GM18505 (cell line): ENCODE data around the gene ALDOA.
"Not testable (repeated sequence)": the region's sequence is repeated elsewhere in the genome, so short reads cannot be mapped to it uniquely, and the experiment has no call there.

Experiments
- ATAC-seq: cut with Tn5 transposase; IDR thresholded peaks from one replicate; pipeline ENCODE4 v1.9.1; 2021; ENCODE audit not compliant: unreplicated experiment
- POLR2A ChIP-seq: IDR thresholded peaks from 4 replicates; pipeline ENCODE4 v1.6.1; 2011; ENCODE audit warnings: borderline replicate concordance; ENCODE audit not compliant: insufficient read depth, insufficient read length; ENCODE audit errors: extremely low read depth

Gene ALDOA

DNA sequence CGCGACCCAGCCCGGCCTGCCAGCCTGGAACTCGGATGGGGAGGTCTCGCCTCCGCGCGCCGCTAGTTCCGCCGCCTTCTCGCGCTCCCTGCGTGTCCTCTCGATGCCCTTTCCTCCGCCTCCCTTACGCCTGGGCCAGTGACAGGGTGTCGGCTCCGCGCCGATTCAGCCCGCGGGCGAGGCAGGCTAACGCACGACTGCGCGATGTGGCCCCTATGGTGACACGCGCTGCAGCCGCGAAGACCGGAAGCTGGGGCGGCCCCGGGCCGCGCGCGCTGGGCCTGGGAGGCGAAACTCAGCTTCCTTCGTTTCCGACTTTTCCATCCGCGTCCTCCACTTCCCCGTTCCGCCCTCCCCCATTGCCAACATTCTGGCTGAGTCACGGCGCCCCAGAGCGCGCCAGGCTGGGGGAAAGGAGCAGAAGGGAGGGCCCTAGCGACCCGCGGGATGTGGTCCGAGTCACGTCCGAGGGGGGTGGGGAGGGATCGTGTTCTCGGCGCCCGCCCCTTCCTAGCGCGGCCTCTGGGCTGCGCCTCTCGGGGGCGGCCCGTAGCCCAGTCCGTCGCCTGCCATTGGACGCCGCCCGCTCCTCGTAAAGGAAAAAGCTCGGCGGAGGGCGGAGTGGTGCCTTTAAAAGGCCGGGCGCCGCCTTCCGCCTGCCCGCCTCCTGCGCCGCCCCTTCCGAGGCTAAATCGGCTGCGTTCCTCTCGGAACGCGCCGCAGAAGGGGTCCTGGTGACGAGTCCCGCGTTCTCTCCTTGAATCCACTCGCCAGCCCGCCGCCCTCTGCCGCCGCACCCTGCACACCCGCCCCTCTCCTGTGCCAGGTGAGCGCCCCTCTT lies at the start of gene ALDOA:
ALDOA (plus strand) TSS at position 659 of the 841 bp plus-strand sequence. CDS start 1,138 bp downstream, outside the sequence.
- ATAC-seq, result peak; percentile 74
- TF ChIP-seq POLR2A, result peak; percentile 94

DNA sequence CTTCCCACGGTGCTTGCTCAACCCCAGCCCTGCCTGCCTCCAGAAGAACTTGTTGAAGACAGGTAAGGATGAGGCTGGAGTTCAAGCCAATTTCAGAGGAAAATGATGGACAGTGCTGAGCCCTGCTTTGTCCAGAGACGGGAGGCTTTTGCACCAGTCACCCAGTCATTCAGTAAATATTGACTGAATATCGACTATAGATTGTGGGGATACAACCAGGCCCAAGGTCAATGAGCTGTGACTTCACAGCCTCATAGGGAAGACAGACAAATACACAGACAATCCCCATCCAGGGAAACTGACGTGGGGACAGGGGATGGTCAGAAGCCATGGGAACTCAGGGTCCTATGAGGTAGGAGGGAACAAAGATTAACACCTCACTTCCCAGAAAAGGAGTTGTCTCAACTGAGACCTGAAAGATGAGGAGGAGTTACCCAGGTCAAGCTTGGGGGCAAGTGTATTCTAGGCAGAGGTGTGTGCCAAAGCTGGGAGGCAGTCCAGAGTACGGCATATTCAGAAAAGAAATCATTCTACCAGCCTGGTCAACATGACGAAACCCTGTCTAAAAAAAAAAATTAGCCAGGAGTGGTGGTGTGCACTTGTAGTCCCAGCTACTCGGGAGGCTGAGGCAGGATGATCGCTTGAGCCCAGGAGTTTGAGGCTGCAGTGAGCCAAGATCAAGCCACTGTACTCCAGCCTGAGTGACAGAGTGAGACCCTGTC lies 48.8 kb upstream of the ALDOA start:
- ATAC-seq, result no peak
- TF ChIP-seq POLR2A, result no peak

DNA sequence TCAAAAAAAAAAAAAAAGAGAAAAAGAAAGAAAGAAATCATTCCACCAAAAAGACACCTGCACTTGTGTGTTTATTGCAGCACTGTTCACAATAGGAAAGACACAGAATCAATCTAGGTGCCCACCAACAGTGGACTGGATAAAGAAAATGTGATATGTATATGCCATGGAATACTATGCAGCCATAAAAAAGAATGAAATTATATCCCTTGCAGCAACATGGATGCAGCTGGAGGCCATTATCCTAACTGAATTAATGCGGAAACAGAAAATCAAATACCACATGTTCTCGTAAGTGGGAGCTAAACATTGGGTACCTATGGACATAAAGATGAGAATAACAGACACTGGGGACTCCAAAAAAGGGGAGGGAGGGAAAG lies 48.3 kb upstream of the ALDOA start:
- no peak for ATAC-seq
- TF ChIP-seq POLR2A, result no peak

DNA sequence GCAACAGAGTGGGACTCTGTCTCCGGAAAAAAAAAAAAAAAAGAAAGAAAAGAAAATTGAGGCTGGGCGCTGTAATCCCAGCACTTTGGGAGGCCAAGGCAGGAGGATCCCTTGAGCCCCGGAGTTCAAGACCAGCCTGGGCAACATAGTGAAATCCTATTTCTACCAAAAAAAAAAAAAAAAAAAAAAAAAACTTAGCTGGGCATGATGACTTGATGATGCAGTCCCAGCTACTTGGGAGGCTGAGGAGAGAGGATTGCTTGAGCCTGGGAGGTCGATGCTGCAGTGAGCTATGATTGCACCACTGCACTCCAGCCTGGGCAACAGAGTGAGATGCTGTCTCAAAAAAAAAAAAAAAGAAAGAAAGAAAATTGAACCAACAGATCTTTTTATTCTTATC lies 47.6 kb upstream of the ALDOA start:
- ATAC-seq, result not testable (repeated sequence)

DNA sequence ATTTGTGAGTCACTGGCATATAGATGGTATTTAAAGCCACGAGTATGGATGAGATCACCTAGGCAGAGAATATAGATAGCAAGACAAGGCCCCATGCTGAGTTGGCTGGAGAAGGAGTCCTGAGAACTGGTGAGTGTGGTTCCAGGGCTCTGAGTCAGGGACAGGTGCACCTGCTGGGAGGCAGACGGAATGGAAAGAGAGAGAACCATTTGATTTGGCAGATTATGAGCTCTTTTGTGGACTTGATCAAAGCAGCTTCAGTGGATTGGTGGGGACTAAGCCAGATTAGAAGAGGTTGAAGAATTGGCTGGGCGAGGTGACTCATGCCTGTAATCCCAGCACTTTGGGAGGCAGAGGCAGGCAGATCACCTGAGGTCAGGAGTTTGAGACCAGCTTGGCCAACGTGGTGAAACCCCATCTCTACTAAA lies 46.8 kb upstream of the ALDOA start:
- TF ChIP-seq POLR2A, result no peak
- ATAC-seq, result no peak

DNA sequence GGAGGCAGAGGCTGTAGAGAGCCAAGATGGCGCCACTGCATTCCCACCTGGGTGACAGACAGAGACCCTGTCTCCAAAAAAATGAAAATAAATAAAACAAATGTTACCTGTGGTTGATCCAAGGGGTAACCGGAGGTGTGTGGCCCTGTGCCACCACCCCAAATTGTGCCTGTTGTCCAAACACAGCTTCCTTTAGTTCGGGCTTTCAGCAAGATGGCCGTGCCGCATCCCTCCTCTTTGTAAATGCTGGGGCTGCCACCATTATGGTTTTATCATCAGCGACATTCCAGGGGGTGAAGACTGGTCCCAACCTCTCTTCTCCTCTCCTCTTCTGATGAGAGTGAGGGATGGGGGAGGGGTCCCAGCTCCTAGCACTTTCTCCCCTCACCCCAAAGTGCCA lies 42.7 kb upstream of the ALDOA start, which contains the start of gene C16orf92:
C16orf92 (plus strand) TSS at position 312 of the 400 bp plus-strand sequence. CDS start 143 bp downstream, outside the sequence.
- ATAC-seq, result no peak
- TF ChIP-seq POLR2A, result no peak

DNA sequence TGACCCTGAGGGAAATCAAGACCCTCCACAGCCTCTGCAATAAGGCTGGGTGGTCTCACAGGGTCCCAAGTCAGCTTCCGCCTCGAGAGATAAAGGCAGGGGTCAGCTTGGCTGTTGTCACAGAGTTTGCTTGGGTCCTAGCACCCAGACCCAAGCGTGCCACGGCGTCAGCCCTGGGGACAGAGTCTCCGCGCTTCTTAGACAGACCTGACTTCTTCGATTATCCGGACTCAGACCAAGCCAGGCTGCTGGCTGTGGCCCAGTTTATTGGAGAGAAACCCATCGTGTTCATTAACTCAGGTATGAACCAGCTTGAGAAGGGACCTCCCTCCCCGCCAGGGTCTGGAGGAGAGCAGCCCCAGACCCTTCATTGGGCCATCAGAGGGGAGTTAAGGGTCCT lies 42.0 kb upstream of the ALDOA start:
- no peak for ATAC-seq
- TF ChIP-seq POLR2A, result no peak

DNA sequence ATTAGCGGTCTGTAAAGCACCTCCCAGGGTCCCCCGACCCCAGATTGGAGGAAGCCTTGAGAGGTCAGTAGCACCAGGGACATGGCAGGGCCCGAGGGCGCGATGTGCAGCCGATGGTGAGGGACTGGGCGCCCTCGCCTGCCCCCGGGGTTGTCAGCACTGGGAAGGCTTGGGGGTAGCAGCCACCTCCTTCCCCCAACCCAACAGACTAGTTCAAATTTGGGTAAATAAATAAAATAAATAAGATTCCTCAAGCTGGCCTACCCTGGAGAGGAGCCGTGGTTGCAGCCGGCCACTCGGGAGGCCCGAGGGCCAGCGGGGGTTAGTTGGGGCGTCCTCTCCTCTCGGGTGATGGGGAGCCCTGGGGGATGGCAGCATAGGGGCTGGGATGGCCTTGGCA lies 41.1 kb upstream of the ALDOA start:
- TF ChIP-seq POLR2A, result no peak
- ATAC-seq, result no peak

DNA sequence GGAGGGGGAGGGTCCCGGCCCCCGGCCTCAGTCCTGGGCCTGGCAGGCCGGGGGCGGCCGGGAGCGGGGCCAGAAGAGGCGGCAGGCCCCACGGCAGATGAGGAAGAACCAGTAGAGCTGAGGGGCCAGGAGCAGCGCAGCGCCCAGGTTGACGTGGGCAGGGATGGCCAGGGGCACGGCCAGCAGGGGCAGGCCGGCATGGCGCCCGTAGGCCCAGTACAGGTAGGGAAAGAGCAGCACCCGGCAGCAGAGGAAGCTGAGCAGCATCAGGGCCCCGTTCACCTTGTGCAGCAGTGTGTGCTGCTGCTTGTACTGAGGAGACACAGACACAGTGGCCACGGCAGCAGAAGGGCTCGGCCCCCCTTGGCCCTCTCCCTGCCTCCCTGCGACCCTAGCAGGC lies 40.4 kb upstream of the ALDOA start:
- ATAC-seq, result no peak
- TF ChIP-seq POLR2A, result no peak

DNA sequence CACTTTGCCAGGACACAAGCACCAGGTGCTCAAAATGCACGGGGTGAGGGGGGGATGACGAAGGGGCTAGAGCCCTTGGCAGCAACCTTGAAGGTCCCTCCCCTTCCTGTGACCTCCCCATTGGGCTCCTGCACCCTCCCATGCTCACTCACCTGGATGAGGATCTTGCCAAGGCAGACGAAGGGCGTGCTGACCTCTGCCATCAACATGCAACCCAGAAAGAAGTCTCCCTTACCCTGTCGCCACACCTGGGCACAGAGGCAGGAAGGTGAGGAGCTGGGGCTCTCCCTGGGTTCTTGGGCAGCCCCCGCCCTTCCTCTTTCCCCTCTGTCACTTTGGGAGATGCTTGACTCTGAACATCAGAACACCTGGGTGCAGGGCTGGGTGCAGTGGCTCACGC lies 40.0 kb upstream of the ALDOA start:
- no peak for ATAC-seq

DNA sequence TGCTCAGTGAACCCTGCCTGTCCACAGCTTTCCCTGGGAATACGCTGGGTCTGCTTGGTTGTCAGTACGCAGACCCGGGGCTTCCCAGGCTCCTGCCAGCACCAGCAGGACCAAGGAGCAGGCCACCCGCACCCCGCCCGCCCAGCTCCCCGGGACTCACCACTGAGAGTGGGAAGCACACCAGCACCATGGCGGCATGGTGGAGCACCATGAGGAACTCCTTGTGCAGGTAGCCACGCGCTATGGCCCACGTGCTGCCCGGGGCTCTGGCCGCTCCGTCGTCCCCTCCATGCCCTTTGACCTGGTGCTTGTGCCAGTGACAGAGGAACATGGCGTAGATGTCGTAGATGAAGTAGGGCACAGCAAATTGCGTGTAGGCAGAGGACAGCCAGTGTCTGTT lies 39.1 kb upstream of the ALDOA start:
- TF ChIP-seq POLR2A, result no peak
- no peak for ATAC-seq

More for the DNA sequence above, 40.0 kb upstream of the ALDOA start:
- no peak for TF ChIP-seq POLR2A

DNA sequence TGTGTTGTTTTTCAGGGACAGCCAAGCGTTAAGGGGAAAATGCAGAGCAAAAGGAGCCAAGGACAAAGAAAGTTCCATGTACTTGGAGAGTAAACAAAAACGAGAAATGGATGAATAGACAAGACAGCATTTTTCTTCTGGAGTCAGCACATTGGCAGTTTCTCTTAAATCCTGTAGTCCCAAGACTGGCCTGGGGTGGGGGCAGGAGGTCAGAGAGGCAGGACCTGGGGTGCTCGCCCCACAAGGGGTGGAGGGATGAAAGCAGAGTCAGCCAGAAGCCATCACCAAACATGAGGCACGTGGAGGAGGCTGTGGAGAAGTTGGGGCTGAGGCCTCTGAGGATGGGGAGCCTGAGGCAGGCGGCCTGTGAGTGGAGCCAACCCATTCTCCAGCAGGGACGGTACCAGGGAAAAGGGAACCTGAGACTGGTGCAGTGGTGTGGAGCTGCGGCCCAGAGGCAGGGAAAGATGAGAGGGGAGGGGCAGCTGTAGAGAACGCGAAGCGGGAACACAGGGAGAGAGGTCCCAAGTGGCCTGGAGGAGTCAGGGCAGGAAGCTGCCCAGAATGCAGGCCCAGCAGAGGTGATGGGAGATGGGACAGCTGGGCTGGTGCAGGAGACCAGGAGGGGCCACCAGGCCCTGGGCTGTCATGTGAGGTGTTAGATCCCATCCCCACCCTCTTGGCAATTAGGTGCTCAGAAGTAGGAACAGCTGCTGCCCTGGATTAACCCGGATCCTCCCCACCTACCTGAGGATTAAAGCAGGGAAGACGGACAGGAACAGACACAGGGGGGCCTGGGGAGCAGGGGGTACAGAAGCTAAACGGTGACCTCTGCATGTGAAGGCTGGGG lies 37.7 kb upstream of the ALDOA start:
- TF ChIP-seq POLR2A, result no peak
- no peak for ATAC-seq

DNA sequence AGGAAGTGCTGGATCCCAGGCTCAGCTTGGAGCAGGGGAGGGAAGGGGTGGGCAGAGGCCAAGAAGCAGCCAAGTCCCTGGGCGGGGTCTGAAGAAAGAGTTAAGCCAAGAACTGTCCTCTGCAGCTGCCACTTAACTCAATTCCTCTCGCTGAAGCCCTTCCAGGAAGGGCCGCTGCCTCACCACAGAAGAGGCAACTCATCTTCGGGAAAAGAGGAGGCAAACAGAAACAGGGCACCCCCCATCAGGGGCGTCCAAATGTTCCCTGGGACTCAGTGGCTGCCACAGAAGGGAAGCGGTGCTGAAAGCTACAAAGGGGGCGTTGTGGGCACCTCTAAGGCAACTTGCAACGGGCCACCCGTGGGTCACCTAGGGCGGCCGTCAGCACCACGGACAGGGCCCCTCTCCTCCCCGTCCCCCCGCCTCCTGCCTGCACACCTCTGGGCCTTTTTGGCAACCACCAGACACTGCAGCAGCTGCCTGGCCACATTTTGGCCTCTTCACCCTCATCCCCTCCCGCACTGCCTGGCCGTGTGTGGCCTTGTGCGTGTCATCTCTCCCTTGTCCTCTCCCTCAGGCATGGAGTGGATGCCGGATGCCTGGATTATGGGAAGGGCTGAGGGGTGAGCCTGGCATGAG lies 37.0 kb upstream of the ALDOA start:
- no peak for TF ChIP-seq POLR2A
- no peak for ATAC-seq
